ENCODE data around the gene SPEM2.

- TF ChIP-seq CTCF (IDR thresholded peaks at IDR 0.05) (no peak), POLR2A (IDR thresholded peaks at IDR 0.05) (no peak), POLR2AphosphoS5 (IDR thresholded peaks at IDR 0.05) (no peak)
Observed at GRCh38 chr17:7384489-7385081, 40.8 kb upstream of the SPEM2 start.

Measured in suprapubic skin (tissue), 4 donors.